Fibroblast of villous mesenchyme (primary cell): ENCODE measurements around the gene NR2F6. TPM values are rescaled to one million over a fixed set of nuclear protein-coding genes. Genes with fewer than 3 reads are reported as not detected.

ENCODE experiments used
- DNase-seq: peaks from one replicate; pipeline ENCODE4 v3.0.0-alpha.2; 2010; ENCODE audit warnings: low read depth
- H3K4me3 ChIP-seq: 2 replicates; pipeline ENCODE4 v1.5.1; 2011; ENCODE audit warnings: low read depth, mild to moderate bottlenecking, low read length
- total RNA-seq: library from RNA; depleted of rRNA; stranded (reverse); fragments of >200 nt; gene quantifications from 2 replicates; pipeline ENCODE4 v1.2.3, GENCODE V29; 2012
- TF ChIP-seq, protein P1 (sequence below): IDR thresholded peaks from 2 replicates; pipeline ENCODE4 v1.5.1; 2012; ENCODE audit warnings: low read depth, mild to moderate bottlenecking, low read length; ENCODE audit not compliant: insufficient read depth

Gene NR2F6
- total RNA-seq, 1 donor: 51.0 TPM

DNA sequence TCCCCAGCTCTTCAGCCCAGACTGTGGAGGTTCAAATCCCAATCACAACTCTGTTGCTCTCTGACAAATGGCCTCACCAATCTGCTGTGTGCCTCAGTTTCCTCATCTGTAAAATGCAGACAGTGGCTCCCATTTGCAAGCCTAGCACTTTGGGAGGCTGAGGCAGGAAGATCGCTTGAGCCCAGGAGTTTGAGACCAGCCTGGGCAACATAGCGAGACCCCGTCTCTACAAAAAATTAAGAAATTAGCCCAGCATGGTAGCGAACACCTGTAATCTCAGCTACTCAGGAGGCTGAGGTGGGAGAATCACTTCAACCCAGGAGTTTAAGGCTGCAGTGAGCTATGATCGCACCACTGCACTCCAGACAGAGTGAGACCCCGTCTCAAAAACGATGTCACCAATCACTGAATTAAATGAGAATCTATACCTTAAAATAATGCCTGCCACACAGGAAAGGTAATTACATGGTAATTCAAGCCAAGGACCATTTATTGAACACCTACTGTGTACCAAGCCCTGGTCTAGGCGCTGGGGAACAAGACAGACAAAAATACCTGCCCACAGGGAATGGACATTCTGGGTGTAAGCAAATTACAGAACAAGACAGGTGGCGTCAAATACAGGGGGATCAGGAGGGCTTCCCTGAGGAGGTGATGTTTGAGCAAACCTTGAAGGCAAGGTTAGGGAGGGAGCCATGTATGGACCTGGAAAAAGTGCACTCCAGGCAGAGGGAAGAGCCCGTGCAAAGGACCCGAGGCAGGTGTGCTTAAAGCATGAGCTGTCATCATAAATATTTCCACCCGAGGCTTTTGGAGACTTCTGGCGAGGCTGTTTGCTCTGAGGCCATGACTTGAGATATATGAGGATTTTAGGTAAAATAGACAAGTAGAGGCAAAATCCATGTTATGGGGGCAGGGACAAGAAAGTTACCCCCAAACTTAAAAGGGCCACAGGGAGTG, 7.7 kb downstream of the NR2F6 start:
- TF ChIP-seq, protein P1, sequence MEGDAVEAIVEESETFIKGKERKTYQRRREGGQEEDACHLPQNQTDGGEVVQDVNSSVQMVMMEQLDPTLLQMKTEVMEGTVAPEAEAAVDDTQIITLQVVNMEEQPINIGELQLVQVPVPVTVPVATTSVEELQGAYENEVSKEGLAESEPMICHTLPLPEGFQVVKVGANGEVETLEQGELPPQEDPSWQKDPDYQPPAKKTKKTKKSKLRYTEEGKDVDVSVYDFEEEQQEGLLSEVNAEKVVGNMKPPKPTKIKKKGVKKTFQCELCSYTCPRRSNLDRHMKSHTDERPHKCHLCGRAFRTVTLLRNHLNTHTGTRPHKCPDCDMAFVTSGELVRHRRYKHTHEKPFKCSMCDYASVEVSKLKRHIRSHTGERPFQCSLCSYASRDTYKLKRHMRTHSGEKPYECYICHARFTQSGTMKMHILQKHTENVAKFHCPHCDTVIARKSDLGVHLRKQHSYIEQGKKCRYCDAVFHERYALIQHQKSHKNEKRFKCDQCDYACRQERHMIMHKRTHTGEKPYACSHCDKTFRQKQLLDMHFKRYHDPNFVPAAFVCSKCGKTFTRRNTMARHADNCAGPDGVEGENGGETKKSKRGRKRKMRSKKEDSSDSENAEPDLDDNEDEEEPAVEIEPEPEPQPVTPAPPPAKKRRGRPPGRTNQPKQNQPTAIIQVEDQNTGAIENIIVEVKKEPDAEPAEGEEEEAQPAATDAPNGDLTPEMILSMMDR: no peak
- no peak for DNase-seq

DNA sequence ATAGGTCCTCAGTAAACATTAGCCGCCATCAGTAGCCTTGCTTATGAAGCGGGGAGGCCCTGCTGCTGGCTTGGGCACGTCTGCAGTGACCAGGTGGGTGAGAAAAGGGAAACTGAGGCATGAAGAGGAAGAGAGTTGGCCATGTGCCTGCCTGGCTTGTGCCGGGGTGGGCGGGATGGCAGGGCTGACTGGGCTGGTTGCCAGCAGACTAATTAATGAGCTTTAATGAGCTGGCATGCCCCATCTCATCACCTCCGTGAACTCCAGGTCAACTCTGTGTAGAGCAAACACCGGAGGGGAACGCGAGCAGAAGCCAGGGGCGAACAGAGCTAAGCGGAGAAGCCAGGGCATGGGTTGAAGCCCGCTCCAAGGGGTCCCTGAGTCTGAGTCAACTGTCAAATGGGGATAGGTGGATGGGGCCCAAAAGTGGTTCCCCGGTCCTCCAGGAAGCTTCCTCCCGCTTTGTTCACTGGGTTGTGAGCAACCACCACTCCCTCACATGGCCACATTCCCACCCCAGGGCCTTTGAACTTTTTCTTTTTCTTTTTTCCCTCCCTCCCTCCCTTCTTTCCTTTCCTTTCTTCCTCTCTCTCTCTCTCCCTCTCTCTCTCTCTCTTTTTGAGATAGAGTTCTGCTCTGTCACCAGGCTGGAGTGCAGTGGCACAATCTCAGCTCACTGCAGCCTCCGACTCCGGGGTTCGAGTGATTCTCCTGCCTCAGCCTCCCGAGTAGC, 8.7 kb downstream of the NR2F6 start:
- DNase-seq: no peak
- TF ChIP-seq, protein P1: no peak
- H3K4me3 ChIP-seq: no peak overlapping the region

More for the DNA sequence above, 7.7 kb downstream of the NR2F6 start:
- H3K4me3 ChIP-seq: no peak overlapping the region

DNA sequence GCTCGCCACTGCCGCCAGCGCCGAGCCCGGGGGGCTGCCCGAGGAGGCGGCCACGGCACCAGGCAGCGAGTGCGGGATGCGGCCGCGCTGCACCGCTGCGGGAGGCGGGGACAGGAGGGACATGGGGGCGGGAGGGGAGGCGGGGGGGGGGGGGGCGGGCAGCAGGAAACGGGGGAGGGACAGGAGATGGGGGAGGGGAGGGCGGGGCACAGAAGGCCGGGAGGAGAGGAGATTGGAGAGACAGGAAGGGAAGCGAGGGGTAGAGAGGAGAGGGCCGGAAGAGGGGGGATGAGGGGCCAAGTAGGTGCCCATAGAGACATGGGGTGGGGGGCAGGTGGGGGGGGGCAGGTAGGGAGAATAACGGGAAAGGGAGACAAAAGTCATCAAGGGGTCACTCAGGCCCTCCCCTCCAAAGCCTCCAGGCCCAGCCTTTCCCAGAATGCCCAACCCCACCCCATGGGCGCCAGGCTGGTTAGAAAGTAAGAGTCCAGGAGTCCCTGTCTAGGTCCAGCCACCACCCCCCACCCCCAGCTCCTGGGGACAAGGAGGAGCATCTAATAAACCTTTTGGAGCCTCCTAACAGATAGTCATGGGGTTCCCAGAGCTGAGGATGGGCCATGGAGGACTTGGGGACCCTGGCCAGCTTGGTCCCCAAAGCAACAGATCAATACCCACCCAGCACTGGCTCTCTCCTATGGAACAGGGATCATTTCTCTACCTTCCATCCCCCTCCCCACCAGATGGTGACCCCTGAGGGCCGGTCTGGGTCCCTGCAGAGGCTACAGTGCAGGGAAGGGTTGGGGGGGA, 9.5 kb downstream of the NR2F6 start:
- no peak for DNase-seq
- TF ChIP-seq, protein P1: no peak
- peak overlapping the region; percentile 40 for H3K4me3 ChIP-seq

DNA sequence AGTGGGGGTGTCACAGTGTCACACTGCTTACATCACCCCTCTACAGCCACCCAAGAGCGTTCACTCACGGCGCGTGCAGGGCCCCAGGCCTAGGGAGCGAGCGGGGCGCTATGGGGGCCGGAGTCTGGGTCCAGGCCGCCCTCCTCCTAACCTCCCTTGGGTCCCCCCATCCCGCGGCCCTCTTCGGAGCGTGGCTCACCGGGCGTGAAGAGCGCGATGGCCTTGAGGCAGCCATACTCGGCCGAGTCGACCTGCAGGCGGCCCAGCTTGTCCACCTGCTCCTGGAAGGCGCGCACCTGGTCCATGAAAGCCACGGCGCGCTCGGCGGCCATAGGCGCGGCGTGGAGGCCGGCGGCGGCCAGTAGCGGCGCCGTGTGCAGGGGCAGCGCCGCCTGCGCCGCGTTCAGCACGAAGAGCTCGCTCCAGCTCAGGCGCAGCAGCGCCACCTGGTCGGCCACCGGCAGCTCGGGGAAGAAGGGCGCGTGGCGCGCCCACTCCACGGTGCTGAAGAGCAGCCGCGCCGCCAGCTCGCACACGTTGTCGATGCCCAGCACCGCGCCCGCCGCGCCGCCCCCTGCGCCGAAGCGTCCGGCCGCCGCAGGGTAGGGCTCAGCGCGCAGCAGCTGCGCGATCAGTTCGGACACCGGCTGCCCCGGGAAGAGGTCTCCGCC, 10.3 kb downstream of the NR2F6 start:
- peak overlapping the region; percentile 53 for H3K4me3 ChIP-seq
- DNase-seq: peak; percentile 78
- TF ChIP-seq, protein P1: peak; percentile 31

DNA sequence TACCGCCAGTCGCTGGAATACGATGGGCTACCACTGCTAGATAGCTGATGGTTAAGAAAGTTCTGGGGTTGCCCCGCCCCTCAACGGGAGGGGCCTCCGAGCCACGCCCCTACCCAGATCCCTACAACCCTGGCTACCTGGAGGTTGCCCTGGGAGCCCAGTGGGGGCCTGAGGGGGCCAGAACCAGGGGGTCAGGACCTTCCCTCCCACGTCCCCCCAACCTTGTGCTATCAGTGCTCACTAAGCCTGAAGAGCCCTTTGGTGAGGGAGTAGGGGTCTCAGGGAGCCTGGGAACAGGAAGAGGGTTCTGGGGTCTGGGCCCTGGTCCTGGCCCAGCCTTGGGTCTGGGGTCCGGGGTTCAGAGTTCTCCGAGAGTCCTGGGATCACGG, 10.8 kb downstream of the NR2F6 start:
- peak; percentile 53 for DNase-seq
- H3K4me3 ChIP-seq: peak overlapping the region; percentile 53
- TF ChIP-seq, protein P1: no peak

DNA sequence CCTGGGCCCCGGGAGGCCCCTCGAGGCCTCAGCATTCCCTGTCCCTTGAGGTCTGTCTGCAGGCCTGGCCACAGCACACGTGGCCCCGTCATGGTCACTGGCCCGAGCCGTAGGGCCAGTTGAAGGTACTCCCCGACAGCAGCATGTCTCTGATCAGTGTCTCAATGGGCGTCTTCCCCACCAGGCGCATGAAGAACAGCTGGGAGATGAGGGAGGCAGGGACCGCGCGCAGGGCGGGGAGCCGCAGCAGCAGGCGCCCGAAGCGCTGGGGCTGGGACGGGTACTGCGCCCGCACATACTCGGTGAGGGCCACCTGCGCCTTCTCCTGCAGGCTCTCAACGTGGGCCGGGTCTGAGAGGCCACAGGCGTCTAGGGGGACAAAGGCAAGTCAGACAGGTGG, 13.5 kb downstream of the NR2F6 start:
- TF ChIP-seq, protein P1: no peak
- no peak for DNase-seq

More for the DNA sequence above, 13.5 kb downstream of the NR2F6 start:
- H3K4me3 ChIP-seq: no peak overlapping the region
